HPDE6-E6E7 (cell line): ENCODE measurements around the gene LAMA2.

Experiments
- DNase-seq: peaks from one replicate; pipeline ENCODE4 v3.0.0; 2011; ENCODE audit warnings: missing footprints; ENCODE audit errors: extremely low spot score

Gene LAMA2

DNA sequence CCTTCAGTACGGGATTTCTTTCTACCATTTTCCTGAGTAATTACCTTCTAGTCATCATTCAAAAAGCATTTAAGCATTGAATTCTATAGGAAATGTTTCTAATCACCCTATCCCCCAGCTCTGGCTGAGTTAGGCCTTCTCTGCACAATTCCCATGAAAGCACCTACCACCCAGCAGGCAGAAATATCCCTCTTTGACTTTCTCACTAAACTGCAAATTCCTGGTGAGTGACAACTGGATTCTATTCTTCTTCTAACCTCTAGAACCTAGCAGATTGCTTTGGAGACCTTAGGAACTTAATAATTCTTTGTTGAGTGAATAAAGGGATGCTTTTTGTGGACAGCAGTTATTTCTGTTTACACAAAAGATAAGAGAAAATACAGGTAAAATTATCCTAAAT, 328.7 kb downstream of the LAMA2 start:
- DNase-seq: no peak

DNA sequence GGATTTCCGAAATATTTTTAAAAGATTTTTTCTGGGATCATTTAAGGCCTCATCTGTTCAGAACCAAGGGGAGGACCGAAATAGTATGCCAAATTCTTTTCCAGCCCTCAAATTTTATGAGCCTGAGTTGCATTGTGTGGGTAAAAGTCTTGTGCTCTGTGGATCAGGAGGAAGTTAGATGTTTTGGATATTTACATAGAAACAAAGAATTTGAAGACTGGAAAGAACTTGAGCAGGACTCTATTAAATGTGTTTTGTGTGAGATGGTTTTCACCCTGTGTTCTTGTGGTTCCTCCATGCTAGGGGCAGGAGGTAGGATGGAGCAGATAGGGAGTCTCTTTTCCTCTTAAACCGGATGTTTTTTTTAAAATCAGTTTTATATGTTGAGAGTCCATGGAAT, 329.1 kb downstream of the LAMA2 start:
- DNase-seq: no peak

DNA sequence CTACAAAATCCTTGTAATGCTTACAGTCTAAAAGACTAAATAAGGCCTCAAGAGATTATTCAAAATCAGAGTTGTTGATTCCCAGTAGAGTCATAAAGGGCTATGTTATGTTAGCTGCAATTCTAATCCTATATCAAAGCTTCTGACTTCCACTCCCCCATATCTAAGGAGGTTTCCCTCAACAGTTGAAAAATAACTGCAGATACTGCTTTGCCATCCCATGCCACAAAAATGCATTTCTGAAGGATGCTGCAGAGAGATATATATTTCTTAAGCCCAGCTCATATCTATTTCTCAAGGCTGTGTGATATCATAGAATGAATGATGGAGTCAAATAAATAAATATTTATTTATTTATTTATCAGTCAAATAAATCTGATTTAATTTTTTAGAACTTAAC, 332.3 kb downstream of the LAMA2 start:
- no peak for DNase-seq

DNA sequence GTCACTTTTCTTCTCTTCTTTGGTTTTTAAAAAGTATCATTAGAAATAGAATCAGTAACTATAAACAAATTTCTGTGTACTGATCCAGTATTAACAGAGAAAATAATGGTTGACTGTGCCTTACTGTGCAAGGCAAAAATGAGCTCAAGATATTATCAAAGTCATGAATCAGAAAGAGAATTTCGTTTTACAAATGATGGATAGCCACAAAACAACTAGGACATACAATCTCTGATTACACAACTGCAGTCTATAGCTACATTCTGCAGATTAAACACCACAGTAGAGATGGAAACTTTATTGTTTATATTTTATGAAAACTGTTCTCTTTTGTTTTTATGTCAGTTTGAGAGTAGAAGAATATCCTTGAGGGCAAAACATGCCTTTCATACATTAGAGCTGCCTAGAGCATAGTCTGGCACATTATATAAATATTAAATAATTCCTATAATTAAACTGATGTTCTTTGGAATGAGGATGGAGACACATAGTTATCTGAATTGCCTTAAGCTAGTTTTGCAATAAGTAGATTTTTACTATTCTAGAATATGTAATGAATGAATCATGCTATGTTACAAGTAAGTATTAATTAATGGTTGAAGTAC, 333.1 kb downstream of the LAMA2 start:
- no peak for DNase-seq

DNA sequence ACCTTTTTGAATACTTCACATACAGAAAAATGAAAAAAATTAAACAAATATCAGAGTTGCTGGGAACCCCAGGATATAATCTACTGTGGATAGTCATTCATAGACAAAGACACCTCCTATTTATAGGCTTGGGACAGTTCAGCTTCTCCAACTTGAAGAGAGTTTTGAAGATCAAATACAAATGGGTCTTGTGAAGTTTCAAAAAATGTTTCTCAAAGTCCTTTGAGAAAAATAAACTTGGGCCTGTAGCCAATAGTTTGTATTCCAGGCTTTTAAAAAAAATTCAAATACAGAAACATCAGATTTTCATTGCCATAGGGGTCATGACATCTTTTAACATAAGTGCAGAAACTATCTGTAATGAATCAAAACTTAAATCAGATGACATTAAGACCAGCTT, 334.8 kb downstream of the LAMA2 start:
- no peak for DNase-seq

DNA sequence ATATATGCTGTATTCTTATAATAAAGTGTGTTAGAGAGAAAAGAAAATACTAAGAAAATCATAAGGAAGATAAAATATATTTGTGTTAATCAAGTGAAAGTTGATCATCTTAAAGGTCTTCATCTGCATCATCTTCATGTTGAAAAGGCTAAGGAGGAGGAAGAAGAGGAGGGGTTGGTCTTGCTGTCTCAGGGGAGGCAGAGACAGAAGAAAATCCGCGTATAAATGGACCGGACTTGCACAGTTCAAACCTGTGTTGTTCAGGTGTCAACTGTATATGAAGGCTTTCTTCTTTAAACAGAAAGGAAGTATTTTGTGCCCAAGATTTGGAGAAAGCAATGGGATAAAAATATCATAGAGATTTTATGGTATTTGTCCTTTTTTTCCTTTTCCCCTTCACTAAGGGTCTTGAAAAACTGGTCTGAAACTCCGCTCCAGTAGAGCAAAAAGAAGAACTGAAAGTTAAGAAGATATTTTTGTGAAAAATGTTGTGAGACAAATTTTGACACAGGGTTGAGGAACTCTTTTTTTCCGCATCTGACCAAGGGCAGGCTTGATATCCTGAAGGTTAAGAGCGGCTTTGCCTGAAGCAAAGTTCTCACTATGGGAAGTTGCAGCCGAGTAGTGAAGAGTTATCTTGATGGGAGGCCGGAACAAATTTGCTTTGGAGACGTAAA, 350.7 kb downstream of the LAMA2 start:
- DNase-seq: no peak

DNA sequence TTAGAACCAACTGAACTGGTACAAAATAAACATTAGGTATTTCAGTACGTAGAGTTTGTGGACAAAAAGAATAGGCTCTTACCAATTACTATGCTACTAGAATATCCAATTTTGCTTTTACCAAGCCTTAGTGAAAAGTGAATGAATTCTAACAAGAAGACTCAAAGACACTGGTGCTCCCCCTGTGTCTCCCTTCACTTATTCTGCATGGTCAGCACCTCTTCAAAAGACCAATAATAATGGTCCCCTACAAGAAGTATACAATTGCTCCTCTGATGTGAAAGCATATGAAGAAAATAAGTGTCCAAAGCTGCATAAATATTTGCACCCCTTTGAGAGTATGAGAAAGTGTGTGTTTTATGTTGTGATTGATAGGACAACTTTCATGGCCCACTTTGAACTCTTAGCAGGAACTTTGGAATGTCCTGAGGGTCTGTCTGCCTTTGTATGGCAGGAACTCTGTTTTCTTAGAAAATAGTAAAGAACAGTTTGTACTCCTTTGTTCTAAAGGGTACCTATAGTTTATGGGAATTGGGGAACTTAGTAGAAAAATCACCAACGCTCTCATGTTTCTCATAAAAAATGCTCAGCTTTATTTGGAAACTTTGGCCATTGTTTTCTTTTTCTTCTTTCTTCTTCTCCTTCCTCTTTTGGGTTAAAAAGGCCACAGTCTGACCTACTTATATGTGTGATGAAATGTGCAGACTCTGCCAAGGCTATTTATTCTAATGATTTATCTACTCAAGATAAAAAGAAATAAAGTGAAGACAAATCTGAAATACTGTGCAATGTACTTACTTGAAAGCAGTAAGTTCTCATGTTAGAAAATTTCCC, 352.4 kb downstream of the LAMA2 start:
- DNase-seq: no peak

DNA sequence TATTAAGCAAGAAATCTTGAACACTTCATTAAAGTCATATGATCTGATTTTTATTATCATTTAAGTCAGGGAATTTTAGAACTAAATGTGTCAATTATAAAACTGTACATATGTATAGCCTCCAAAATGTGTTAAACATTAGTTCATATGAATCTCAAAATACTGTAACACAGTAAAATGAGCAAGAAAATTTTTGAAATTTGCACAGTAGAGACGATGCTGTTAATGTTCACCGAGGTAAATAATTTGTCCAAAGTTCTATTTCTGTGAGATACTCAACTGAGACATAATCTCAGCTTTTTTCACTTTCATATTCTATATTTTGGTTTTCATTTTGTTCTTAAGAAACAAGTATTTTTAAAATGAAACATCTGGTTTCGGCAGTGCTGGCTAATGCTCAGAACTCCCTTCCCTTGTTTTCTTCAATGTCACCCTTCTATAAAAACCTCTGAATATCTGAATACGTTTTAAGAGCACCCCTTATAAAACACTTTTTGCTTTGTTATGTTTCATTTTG, 353.1 kb downstream of the LAMA2 start:
- no peak for DNase-seq

DNA sequence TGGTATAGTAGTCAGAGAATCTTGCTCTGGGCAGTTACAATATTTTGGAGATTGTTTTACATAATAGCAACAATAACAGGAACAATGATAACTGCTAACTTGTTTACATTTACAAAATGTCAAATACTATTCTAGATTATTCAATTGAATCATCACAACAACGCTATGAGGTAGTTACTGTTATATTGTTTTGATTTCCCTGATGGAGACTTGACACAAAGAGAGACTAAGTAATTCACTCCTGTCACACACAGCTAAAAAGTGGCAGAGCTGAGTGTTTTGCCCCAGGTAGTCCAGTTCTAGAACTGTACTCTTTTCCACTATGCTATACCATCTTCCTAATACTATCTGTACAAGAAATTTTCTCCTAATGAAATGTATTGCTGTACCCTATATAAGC, 356.1 kb downstream of the LAMA2 start:
- DNase-seq: no peak

DNA sequence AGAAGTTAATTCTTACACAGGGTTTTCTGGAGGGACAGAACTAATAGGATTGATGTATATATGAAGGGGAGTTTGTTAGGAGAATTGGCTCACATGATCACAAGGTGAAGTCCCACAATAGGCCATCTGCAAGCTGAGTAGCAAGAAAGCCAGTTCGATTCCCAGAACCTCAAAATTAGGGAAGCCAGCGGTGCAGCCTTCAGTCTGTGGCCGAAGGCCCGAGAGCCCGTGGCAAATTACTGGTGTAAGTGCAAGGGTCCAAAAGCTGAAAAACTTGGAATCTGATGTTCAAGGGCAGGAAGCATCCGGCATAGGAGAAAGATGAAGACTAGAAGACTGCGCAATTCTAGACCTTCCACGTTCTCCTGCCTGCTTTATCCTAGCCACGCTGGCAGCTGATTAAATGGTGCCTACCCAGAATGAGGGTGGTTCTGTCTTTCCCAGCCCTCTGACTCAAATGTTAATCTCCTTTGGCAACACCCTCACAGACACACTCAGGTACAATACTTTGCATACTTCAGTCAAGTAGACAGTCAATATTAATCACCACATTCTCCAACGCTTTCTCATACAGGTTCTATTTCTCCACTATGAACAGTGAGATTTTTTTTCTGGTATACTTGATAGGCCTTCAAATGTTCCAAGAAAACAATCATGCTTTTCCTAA, 357.0 kb downstream of the LAMA2 start:
- no peak for DNase-seq

DNA sequence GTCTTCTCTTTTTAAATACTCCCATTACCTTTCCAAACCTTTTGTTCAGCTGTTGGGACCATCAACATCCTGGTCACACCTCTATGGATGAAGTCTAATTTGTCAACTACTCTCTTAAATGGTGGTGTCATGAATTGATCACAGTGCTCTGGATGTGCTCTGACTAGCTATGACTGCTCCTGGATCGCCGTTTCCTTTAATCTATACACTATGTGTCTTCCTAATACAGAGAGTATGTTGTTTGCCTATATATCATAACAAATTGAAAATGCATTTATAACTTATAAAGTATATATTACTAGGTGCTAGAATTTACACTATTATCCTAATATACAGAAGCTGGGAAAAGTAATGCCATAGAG, 357.5 kb downstream of the LAMA2 start:
- peak; percentile 3 for DNase-seq

DNA sequence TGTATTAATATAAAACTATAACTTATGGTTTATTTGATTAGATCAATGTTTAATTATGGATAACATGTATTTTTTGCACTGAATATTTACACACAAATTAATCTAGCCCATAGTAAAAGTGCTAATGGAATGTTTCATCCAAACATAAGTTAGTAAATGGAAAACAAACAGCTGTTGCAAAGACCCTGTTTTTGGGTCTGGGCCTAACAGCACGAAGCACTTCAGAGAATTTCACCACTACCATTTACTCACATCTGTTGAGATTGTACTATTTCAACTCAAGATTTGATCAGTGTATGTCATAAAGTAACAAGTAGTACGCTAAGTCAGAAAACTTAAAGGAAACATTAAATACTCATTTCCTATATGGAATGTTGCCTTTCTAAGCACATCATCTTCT, 359.6 kb downstream of the LAMA2 start:
- no peak for DNase-seq

DNA sequence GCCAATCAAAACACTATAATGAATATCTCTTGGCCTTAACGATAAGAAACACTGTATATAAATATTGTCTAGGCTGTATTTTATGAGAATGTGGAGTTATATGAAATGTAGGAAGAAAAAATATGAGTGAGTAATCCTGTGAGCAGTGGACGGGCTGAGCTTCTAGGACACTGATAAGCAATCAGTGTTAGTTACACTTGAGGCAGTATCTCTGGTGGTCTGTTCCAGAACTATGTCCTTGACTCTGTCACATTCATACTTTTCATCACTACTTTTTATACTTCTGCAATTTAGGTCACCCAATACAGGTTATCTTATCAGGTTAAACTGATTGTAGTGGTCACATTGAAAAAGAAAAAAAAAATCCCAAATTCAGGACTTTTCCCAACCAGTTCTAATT, 360.4 kb downstream of the LAMA2 start:
- no peak for DNase-seq

DNA sequence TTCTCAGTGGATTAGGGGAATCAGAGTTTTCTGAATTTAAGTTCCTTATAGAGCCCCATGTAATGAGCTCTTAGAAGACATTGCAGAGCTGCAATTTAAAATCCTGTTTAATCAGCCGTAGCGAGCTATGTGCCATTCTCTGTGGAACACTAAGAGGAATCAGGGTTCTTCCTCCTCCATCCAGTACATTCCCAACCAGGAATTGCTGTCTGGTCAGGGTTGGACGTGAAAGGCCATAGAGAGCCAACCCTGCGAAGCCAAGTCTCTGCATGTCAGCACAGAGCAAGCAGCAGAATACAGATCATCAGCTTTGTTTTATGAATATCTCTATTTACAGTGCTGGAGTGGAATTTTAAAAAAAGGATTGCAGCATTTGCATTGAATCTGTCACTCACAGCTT, 366.0 kb downstream of the LAMA2 start:
- DNase-seq: no peak

DNA sequence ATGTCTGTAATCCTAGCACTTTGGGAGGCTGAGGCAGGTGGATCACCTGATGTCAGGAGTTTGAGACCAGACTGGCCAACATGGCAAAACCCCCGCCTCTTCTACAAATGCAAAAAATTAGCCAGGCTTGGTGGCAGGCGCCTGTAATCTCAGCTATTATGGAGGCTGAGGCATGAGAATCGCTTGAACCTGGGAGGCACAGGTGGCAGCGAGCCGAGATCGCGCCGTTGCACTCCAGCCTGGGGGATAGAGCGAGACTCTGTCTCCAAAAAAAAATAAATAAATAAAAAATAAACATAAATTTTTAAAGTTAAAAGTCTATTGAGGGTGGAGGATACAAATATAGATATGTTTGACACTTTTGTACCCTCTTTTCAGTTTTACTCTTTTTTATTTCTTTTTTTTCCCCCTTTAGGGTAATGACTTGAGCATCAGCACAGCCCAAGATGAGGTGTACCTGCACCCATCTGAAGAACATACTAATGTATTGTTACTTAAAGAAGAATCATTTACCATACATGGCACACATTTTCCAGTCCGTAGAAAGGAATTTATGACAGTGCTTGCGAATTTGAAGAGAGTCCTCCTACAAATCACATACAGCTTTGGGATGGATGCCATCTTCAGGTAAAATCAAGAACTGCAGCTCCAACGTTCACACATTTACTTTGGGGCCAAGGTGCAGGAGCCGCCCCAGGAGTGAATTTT, 368.9 kb downstream of the LAMA2 start:
- DNase-seq: peak; percentile 27

DNA sequence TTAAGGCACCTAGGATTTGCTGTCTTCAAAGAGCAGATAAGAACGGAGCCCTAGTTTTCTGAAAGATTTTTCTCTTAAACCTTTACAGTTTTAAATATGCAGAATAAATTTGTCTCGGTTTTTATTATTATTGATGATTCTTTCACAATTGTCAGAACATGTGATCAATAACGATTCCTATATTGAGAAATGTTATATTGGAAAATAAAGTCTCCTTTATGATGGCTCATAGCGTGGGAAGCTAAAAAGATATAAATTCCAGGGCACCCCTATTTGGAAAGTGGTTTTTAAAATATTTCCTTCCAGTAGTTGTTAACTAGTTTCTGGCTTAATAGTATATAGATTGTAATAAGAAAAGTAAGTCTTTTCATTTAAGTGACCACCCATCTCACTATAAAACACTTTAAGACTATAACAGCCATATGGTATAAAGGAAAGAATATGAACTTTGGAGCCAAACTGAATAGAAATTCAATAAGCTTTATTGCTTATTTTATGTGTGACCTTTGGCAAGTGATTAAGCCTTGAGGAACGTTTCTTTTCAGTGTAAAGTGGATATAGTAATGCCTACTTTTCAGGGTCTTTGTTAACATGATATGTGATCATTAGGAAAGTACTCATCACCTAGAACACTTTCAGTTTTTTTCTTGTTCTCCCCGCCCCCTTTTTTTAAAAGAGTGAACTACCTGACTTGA, 369.6 kb downstream of the LAMA2 start:
- no peak for DNase-seq

DNA sequence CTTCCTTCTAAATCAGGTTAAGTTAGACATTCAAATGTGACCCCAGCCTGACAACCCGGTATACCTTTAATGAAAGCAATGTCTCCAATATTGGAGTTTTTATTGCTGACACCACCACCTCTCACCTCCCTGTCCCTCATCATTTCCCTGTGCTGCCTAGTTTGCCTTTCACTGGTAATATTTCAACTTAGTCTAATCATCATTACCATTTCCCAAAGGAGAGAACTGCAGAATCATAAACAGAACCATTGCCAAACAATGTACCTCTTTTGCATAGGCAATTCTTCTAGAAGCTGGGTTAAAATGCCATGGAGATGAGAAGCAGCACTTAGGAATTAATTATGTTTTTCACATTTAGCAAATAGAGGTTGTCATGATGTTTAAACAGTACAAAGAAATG, 370.3 kb downstream of the LAMA2 start:
- no peak for DNase-seq

DNA sequence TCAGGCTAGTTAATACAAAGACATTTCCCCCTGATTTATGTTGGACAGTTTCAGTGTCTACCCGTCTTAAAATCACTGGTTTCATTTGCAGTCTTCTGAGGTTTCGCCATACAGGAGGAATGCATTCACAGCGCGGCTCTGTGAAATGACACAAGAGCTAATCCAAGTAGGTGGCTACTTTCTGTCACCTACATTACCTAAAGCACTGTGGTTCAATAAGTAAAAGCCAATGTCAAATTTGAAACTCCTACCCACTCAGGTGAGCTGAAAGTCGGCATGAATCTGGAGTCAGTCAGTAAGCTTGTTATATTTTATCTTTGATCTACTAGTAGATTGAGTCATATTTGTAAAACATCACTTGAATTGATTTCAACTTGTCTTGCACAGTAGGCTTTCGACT, 370.8 kb downstream of the LAMA2 start:
- no peak for DNase-seq

DNA sequence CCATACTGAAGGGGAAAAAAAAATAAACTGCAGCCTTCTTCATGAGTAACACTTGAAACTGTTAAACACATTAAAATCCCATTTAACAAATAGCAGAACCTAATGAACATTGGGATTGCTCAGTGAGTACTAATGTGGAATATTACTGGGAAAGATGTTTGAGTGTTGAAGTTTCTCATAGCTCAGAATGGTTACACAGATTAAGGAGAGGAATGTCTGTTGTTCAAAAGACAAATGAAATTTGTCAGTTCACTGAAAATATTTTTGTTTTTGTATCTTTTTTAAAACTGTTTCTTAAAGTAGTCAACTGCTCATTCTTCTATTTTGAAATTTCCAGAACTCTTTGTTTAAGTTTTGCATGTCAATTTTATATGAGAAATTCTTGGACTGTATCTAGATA, 374.3 kb downstream of the LAMA2 start:
- no peak for DNase-seq

DNA sequence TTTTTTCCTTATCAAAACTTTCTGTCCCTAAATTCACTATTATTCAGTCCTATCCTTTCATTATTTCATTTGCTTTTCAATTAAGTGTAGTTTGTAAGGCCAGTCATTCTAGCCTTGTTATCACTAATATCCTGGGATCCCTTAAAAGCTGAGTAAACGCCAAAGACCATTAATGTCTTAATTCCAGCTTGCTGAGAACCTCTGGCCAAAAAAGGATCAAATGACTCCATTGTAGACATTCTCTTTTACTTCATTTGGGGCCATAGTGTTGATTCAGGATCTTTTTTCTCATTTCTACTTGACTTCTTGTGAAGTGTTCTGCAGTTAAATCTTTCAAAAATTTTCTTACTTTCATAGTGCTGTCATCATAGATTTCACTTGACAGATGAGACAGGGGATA, 379.7 kb downstream of the LAMA2 start:
- no peak for DNase-seq

DNA sequence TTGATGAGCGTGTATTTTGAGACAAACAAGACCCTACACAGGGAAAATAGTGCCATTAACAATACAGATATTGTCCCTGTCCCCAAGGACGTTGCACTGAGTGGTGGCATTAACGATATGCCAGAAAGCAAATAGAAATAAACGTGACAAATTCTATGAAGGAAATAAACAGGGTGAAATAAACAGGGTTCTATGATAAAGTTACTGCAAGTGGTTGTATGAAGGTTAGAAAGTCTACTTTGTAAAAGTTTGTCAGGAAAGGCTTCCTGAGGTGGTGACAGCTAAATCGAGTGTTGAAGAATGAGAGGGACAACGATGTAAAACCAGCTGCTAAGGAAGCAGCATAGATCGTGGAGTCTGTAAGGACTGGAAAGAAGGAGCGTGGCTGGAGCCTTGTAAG, 380.2 kb downstream of the LAMA2 start:
- DNase-seq: no peak
